HepG2 (cell line): ENCODE measurements around the gene PTPMT1. TPM values are rescaled to one million over a fixed set of nuclear protein-coding genes. Genes with fewer than 3 reads are reported as not detected.
A peak's percentile ranks its signal among the peaks of the same experiment; 100 is the strongest.

Experiments
- CAMTA2 ChIP-seq: sonication (generic); formaldehyde crosslinking; IDR thresholded peaks from 2 replicates; pipeline ENCODE4 v1.4.0; 2020; ENCODE audit warnings: mild to moderate bottlenecking, missing genetic modification reagents, borderline replicate concordance
- NCOA1 ChIP-seq: sonication (generic); formaldehyde crosslinking; IDR thresholded peaks from 2 replicates; pipeline ENCODE4 v1.9.0; 2021; ENCODE audit warnings: missing genetic modification reagents
- PPARG ChIP-seq: conservative IDR thresholded peaks from 2 replicates; pipeline ENCODE4 v1.6.1; 2016; ENCODE audit warnings: missing biosample characterization, missing genetic modification reagents
- SIN3A ChIP-seq: IDR thresholded peaks from 2 replicates; pipeline ENCODE4 v1.6.1; 2011; ENCODE audit warnings: low read depth, mild to moderate bottlenecking, control low read depth, low read length, borderline replicate concordance
- SOX5 ChIP-seq: IDR thresholded peaks from 2 replicates; pipeline ENCODE4 v1.6.1; 2016; ENCODE audit warnings: borderline replicate concordance
- TAF1 ChIP-seq: sonication (generic); formaldehyde crosslinking; IDR thresholded peaks from 2 replicates; pipeline ENCODE4 v1.4.0; 2020; ENCODE audit warnings: missing genetic modification reagents
- TCF7 ChIP-seq: sonication (generic); IDR thresholded peaks from 2 replicates; pipeline ENCODE4 v1.6.1; 2016; ENCODE audit warnings: antibody characterized with exemption, low read depth
- ZNF614 ChIP-seq: IDR thresholded peaks from 2 replicates; pipeline ENCODE4 v1.6.1; 2018; ENCODE audit warnings: missing biosample characterization, missing genetic modification reagents, inconsistent platforms, borderline replicate concordance
- polyA plus RNA-seq, 8 experiments: library from polyadenylated mRNA; depleted of rRNA in 3 of 8; stranded (reverse) in 7 of 8; unstranded in 1 of 8; fragments of >200 nt; fragmentation: Illumina TruSeq in 4 of 8; extraction: Trizol in 4 of 8; gene quantifications; 2 replicates each; pipeline versions ENCODE4 v1.2.1 to v1.2.3, GENCODE V29; 2011 to 2016; ENCODE audit warnings: low read depth in 4 of 8, missing spikeins in 1 of 8, mixed read lengths in 1 of 8; ENCODE audit not compliant: insufficient read depth in 1 of 8
- total RNA-seq, 5 experiments: library from RNA; depleted of rRNA; stranded (reverse); fragments of >200 nt; fragmentation: Illumina TruSeq; extraction: Trizol; gene quantifications; 2 replicates each; pipeline ENCODE4 v1.2.3, GENCODE V29; 2016; ENCODE audit warnings: low read depth in 1 of 5
- TF ChIP-seq, protein P1 (sequence below): IDR thresholded peaks from 2 replicates; pipeline ENCODE4 v1.6.1; 2012; ENCODE audit warnings: low read depth, low read length, improper control_type of control experiment
- TF ChIP-seq, protein P2 (sequence below): sonication (generic); formaldehyde crosslinking; IDR thresholded peaks from 2 replicates; pipeline ENCODE4 v1.4.0; 2020; ENCODE audit warnings: mild to moderate bottlenecking, missing genetic modification reagents
- TF ChIP-seq, protein P3 (sequence below): sonication (generic); formaldehyde crosslinking; IDR thresholded peaks from 2 replicates; pipeline ENCODE4 v1.5.0; 2020; ENCODE audit warnings: mild to moderate bottlenecking, missing genetic modification reagents, borderline replicate concordance

The PTPMT1 gene
- total and polyA plus RNA-seq, 2 of the 13 experiments (the other 11 are each of a cell fraction or from before 2014, with no cell fraction given): 55.6 to 129 TPM

DNA sequence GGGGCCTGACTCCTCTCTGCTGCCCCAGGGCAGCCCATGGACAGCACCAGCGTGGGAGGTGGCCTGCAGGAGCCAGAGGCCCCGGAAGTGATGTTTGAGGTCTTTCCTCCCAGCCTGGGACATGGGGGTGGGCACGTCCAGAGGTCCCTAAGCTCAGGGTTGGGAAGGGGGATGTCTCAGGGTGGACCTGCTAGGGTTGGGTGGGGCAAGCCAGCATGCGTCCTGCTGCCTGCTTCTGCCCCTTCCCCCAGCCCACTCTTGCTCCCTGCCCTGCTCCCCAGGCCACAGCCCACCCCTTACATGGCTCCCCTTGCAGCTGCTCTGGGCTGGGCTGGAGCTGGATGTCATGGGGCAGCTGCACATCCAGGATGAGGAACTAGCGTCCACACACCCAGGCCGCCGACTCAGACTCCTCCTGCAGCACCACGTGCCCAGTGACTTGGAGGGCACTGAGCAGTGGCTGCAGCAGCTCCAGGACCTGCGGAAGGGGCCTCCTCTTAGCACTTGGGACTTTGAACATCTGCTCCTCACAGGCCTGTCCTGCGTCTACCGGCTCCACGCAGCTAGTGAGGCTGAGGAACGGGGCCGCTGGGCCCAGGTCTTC is 22.4 kb downstream of the PTPMT1 start (continued):
- TF ChIP-seq, protein P1, sequence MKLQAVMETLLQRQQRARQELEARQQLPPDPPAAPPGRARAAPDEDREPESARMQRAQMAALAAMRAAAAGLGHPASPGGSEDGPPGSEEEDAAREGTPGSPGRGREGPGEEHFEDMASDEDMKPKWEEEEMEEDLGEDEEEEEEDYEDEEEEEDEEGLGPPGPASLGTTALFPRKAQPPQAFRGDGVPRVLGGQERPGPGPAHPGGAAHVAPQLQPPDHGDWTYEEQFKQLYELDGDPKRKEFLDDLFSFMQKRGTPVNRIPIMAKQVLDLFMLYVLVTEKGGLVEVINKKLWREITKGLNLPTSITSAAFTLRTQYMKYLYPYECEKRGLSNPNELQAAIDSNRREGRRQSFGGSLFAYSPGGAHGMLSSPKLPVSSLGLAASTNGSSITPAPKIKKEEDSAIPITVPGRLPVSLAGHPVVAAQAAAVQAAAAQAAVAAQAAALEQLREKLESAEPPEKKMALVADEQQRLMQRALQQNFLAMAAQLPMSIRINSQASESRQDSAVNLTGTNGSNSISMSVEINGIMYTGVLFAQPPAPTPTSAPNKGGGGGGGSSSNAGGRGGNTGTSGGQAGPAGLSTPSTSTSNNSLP: no peak
- TF ChIP-seq, protein P2, sequence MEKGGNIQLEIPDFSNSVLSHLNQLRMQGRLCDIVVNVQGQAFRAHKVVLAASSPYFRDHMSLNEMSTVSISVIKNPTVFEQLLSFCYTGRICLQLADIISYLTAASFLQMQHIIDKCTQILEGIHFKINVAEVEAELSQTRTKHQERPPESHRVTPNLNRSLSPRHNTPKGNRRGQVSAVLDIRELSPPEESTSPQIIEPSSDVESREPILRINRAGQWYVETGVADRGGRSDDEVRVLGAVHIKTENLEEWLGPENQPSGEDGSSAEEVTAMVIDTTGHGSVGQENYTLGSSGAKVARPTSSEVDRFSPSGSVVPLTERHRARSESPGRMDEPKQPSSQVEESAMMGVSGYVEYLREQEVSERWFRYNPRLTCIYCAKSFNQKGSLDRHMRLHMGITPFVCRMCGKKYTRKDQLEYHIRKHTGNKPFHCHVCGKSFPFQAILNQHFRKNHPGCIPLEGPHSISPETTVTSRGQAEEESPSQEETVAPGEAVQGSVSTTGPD: no peak
- TF ChIP-seq CAMTA2 (CRISPR knock-in tag): no peak
- peak; percentile 43; the same call in 1 of the 2 replicates for TF ChIP-seq ZNF614
- TF ChIP-seq TCF7: no peak
- TF ChIP-seq NCOA1 (CRISPR knock-in tag): no peak
- peak; percentile 68 for TF ChIP-seq TAF1 (CRISPR knock-in tag)
- TF ChIP-seq SIN3A: no peak
- no peak for TF ChIP-seq SOX5 (CRISPR knock-in tag)
- TF ChIP-seq PPARG (CRISPR knock-in tag): no peak
- TF ChIP-seq, protein P3, sequence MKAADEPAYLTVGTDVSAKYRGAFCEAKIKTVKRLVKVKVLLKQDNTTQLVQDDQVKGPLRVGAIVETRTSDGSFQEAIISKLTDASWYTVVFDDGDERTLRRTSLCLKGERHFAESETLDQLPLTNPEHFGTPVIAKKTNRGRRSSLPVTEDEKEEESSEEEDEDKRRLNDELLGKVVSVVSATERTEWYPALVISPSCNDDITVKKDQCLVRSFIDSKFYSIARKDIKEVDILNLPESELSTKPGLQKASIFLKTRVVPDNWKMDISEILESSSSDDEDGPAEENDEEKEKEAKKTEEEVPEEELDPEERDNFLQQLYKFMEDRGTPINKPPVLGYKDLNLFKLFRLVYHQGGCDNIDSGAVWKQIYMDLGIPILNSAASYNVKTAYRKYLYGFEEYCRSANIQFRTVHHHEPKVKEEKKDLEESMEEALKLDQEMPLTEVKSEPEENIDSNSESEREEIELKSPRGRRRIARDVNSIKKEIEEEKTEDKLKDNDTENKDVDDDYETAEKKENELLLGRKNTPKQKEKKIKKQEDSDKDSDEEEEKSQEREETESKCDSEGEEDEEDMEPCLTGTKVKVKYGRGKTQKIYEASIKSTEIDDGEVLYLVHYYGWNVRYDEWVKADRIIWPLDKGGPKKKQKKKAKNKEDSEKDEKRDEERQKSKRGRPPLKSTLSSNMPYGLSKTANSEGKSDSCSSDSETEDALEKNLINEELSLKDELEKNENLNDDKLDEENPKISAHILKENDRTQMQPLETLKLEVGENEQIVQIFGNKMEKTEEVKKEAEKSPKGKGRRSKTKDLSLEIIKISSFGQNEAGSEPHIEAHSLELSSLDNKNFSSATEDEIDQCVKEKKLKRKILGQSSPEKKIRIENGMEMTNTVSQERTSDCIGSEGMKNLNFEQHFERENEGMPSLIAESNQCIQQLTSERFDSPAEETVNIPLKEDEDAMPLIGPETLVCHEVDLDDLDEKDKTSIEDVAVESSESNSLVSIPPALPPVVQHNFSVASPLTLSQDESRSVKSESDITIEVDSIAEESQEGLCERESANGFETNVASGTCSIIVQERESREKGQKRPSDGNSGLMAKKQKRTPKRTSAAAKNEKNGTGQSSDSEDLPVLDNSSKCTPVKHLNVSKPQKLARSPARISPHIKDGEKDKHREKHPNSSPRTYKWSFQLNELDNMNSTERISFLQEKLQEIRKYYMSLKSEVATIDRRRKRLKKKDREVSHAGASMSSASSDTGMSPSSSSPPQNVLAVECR: peak; percentile 66
